ENCODE measurements around the gene DOCK9.
"Not testable (repeated sequence)": the region's sequence is repeated elsewhere in the genome, so short reads cannot be mapped to it uniquely, and the experiment has no call there.

The DOCK9 gene

DNA sequence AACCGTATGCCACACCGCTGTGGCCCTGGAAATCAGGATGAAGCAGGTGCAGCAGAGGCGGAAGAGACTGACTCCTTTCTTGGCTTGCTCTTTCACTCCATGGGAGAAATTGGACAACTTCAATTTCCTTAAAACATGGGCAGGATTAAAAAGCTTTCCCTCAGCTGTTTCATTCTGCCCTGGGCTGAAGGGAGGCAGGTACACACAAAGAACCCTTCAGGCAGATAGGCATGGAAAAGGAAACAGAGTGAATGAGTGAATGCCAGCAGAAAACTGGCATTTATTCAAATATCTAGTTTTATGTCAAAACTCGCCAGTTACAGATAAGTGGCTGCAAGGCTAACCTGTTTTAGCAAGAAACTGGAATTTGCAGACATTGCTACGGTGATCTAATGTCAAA, 154.4 kb downstream of the DOCK9 start:
- DNase-seq (ENCODE audit: low spot score): no peak

DNA sequence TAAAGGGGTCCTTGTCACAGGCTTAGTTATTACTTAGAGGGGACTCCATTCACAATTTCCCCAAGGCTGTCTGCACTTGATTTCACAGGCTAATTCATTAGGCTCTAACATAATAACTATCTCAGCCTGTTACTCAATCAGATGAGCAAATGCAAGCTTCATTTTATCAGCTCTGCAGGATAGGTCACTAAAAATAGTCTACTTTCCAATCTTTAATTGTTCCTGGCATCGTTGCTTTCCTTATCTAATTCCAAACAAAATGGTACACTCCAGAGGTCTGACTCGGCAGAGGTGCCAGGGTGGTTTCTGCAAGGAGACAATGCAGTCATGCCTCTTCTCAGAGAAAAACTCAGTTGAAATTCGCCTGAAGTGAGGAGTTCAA, 155.6 kb downstream of the DOCK9 start:
- no peak for DNase-seq (ENCODE audit: low spot score)

DNA sequence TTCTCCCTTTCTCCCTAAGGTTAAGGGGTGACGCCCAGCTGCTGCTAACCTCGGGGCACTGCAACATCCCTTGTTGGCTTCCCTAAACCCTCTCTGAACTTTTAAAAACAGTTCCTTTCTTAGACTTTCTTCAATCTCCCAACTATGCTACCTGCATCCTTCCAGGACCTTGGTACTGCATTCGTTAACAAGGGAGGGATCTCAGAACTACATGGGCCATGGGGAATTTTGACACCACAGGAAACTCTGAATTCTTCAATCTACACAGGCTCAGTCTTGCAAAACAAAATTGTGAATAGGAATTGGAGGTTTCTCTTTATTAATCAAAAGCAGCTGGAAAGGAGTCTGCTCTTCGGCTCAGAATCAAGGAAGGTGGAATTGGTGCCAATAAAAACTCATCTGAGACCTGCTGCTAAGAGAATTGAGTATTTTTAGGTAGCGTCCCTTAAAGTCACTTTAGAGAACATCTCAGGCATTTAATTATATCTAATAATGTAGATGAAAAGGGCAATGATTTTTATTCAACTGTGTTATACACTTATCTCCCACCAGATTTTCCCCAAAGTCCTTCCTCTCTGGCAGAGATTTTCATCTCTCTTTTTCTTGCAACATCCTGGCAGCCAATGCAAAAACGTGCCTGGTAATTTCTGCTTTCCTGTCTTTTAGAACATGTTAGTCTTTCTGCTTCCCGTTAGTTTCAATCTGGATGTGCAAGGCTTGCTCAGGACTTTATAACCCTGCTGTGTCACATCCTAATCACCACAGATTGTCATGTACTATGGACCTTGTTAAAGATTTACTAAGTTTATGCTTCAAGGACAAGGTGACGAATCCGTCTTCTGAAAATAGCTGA, 156.3 kb downstream of the DOCK9 start:
- no peak for DNase-seq (ENCODE audit: low spot score)

DNA sequence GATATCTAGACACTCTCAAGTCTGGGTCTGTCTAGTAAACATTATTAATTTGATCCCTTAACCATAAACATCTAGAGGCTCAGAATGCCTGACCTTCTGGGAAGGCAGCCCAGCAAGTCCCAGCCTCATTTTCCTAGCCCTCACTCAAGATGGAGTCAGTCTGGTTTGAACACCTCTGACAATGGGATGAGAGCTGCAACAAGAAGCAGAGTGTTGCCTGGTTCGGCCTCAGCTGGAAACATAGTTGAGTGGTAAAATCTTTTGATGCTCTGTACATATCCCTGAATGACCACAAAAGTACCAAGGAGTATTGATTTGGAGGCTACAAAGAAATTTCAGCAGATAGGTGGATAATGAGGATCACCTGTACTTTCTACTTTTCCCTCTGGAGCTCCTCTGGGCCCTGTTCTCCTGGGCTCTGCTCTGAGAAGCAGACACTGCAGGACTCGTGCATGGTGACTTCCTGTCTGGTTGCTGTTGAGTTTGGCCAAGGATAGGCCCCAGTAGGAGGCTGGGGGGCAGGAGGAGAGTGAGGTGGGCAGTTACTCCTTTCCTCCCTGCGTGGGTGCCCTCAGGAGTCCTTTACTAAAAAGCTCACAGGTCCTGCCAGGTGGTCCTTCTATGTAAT, 157.0 kb downstream of the DOCK9 start:
- no peak for DNase-seq (ENCODE audit: low spot score)

- DNase-seq (ENCODE audit: low spot score): no peak
Observed at GRCh38 chr13:98820300-98820699, 157.6 kb downstream of the DOCK9 start.

- no peak for DNase-seq (ENCODE audit: low spot score)
Observed at GRCh38 chr13:98819382-98820010, 158.4 kb downstream of the DOCK9 start.

DNA sequence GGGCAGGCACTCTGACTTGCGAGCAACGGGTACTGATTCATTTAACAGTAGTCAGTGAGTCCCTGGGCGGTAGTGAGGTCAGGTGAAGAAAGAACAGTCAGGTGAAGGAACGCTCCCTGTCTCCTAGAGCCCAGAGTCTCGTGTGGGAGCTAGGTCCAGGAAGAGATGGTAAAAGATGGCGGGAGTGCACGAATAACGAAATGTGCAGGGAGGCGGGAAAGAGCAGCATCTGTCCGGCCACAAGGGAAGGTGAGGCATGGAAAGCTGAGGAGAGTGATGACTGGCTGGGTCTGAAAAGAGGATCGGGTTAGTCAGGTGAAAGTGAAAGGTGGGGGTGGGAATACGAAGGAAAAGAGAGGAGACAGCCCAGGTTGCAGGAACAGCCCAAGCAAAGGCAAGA, 161.5 kb downstream of the DOCK9 start:
- DNase-seq (ENCODE audit: low spot score): no peak

GRCh38 chr13:98813993-98814392, 163.9 kb downstream of the DOCK9 start:
- DNase-seq (ENCODE audit: low spot score): no peak

DNA sequence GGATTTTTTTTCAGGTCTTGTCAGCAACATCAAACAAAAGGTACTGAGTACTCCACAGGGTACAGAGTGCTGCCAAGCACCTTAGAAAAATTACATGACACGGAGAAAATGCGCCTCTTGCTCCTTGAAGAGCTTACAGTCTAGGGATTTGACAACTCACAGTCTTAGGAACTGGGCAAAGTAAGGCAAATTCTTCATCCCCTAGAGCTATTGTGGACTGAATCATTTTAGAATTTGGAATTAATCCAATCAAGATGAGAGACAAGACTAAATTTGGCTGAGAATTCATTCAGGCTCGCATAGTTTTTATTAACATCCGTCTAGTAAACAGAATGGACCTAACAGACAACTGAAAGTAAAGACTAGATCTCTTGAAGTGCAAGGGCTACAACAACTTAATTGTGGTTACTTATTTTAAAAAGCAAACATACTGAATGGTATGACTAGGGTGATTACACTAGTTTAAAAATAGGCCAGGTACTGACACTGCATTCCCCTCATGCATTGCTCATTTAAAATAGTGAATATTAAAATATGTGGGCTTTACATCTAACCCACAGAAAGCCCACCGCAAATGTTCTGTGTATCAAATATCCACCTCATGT, 165.6 kb downstream of the DOCK9 start:
- not testable (repeated sequence) for DNase-seq (ENCODE audit: low spot score)

DNA sequence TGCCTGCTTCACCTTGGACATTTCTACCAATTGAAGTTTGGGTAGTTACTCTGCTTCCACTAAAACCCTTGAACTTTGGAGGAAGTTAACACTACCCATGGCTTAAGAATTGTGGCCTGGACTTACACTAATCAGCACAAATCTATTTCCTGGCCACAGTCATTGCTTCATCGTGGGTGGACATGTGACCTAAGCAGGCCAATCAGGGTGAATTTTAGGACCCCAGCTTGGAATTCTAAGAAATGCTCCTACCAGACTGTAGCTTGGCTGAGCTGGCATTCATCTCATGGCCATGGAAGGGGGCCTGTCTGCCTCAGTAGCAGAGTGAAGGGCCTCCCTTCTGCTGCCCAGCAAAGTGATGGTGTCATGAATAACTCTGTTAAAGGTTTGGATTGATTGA, 167.1 kb downstream of the DOCK9 start:
- no peak for DNase-seq (ENCODE audit: low spot score)

DNA sequence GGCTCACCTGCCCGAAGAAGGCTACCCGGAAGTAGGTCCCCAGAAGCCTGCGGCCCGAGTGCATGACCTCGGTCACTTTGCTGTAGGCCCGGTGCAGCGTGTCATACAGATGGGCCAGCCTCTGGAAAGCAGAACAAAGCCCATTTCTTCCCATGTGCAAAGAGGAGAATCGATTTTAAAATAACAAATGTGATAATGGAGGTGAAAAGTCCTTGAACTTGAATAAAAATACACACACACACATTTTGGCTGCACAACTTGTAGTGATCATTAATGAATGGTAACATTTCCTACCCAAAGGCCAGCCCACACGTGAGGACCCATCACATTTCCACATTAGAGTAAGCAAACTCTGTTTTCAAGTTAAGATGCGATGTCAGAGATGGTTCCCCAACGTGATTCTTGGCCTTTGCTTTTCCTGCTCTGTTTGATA, 168.5 kb downstream of the DOCK9 start:
- no peak for DNase-seq (ENCODE audit: low spot score)

DNA sequence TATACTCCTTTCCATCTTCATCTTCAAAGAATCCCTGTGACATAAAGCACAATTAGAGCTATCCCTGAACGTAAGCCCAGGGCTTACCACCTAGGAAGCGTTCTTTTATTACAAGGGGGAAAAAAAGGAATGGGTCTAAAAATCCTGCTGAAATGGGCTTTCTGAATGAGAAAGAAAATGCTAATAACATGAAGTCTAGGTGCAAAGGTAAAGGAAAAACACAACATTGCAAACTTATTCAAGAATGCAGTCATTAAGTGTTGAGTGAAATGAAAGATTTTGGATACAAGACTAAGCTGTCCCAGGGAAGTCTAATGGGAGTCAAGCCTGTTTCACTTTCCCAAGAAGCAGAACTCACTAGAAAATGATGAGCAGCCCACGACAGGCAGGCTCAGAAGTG, 170.1 kb downstream of the DOCK9 start:
- no peak for DNase-seq (ENCODE audit: low spot score)

DNA sequence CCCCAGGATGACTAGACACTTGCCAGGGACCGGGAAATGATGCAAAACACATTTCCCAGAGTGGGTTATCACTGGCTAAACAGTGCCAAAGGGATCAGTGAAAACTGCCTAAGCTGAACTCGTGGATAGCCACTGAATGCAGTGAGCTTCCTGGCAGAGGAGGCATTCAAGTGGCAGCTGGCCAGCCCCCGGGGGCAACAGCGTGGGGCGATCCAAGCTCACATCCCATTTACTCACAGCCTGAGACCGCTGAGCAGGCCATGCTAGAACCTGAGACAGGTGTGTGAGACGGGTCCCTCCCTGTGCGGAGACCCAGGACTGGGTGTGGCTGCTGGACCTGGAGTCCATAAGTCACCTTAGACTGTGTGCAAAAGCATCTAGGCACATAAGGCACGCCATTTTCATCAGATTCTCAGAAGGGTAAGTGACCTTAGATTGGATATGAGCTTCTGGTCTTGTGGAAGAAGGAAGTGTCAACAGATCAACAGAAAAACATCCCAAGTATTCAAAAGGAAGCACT, 173.5 kb downstream of the DOCK9 start:
- no peak for DNase-seq (ENCODE audit: low spot score)

GRCh38 chr13:98803921-98804320, 173.9 kb downstream of the DOCK9 start:
- DNase-seq (ENCODE audit: low spot score): no peak

DNA sequence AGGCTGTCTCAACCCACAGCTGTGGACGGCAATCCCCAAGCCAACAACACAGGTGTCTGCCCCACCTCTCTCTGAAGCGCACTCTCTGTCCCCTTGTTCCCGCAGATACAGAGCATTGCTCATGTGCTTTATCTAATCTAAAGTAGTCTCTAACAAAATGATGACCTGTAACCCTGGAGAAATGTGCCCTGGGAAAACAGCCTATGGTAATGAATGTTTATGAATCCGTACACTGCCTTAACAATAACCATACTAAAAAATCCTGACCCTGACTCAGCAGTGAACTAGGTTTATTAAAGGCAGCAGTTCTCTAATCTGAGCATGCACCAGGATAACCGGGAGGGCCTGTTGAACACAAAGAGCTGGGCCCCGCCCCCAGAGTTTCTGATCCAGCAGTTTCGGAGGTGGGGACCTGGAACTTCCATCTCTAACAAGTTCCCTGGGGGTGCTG, 174.7 kb downstream of the DOCK9 start:
- DNase-seq (ENCODE audit: low spot score): no peak

DNA sequence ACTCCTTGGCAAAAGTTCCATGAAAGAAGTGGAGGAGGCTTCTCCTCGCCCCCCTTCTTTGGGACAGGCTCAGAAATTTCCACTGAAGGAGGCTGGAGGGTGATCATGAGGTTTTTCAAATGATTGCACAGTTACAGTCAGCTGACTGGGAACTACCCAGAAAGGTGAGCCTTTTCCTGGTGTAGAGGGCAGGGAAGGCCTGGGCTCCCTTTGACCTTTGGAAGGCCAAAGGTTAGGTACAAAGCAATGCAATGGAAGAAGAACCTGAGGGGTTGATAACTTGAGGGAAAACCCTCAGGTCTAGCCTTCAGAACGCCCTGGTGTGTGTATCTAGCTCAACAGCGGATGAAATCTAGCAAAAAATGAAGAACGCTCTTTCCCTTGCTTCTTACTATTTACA, 175.3 kb downstream of the DOCK9 start:
- DNase-seq (ENCODE audit: low spot score): no peak

DNA sequence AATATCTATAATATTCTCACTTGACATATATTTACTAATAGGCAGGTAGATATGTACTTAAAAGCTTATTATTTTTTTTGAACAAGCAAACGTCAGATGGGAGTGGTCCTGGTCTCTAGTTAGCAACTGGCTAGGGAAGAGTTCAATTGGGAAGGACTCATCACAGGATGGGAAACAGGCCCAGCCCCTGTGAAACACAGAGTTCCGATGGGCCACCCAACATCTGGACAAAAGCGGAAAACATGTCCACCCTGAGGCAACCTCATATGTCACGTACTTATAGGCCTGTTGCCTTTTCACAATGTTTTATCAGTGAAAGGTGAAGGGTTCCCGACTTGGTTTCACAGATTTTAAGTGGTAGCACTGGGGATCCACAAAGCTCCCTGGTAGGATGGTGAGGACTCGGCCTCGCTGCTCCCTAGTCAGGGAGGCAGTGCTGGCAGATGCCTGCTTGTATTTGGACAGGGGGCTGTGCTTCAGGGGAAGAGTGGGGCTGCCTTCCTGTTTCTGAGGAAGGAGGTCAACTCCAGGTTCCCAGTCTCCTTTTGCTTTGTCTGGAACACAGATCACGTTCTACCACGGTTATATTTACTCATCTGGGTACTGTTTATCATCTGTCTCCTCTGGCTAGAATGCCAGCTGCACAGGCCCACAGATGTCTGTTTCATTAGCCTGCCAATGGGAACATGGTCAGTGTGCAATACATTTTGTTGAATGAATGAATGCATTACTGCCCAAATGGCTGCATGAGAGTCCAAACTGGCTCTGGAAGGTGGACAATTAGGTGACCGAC, 176.0 kb downstream of the DOCK9 start:
- DNase-seq (ENCODE audit: low spot score): no peak

GRCh38 chr13:98800078-98800477, 177.8 kb downstream of the DOCK9 start:
- DNase-seq (ENCODE audit: low spot score): no peak

DNA sequence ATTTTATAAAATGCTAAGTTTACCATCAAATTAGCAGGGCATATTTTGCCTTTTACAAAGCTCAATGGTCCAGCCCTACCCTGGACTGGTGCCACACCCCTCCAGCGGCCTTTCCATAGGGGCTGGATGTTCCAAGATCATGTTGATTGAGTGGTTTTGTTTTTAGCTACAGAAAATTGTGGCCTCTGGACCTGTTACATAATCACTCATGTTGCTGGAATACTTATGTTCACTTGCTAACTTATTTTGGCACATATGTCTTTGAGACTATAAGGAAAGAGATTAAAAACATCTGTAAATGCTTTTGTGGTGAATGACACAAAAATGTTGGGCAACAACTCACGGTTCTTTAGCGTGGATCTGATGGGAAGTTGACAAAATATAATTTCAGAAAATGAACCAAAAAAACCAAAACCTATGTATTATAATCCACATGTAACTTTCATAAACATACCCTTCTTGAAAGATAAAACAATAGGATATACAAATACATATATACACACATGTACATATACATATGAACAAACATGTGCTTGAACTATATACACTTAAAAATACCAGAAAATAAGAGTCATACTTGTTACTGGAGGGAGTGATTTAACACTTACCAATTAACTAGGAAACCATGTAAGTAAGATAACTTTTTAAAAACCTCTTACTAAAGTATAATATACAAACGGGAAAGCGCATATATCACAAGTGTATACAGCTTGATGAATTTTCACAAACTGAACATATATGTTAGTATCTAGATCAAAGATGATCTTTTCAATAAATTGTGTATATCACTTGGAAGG, 178.8 kb downstream of the DOCK9 start:
- DNase-seq (ENCODE audit: low spot score): no peak

GRCh38 chr13:98797456-98797855, 180.4 kb downstream of the DOCK9 start:
- DNase-seq (ENCODE audit: low spot score): no peak

DNA sequence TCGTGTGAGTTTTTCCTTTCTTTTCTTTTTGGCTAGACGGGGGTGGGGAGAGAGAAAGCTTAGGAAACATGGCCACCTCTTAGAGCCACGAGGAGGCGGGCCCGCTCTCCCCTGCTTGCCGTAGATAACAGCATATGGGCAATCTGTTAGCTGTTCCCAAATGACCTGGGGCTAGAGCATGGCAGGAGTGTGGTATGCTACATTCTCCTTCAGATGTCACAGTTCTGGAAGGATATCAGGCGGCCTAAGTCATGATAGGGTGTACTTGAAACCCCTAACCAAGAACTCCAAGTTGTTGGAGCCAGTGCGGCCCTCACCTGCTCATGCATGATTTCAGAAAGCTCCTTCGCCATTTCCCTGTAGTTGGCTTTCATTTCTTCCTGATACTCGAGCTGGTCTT, 181.1 kb downstream of the DOCK9 start:
- DNase-seq (ENCODE audit: low spot score): no peak
